ENCODE data around the gene LEMD1.

The LEMD1 gene

DNA sequence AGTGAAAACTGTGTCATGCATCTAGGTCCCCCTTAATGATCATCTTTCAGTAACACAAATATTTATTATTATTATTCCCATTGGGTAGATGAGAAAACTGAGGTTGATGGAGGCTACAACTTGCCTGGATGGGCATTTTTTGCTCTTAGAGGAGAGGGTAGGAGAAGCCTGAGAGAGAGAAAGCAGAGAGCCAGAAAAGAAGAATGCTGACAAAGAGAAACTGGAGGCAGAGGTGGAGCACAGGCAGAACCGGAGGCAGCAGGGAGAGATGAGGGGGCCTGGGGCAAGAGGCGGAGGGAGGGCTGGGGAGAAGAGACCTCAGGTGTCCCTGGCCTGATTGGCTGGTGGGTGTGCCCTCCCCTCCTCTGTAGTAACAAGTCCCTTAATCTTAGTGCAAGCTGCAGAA, 29.9 kb upstream of the LEMD1 start:
- no peak for DNase-seq (ENCODE audit: low read depth in 1 of 2, low spot score in 1 of 2)
- in situ Hi-C loops (cut with HindIII; ENCODE audit: low pct_unique_long_range_greater_than_20kb, low sequenced_read_pairs), result no loop called here
- no peak for TF ChIP-seq JUND (IDR thresholded peaks at IDR 0.05; ENCODE audit: low read depth)

DNA sequence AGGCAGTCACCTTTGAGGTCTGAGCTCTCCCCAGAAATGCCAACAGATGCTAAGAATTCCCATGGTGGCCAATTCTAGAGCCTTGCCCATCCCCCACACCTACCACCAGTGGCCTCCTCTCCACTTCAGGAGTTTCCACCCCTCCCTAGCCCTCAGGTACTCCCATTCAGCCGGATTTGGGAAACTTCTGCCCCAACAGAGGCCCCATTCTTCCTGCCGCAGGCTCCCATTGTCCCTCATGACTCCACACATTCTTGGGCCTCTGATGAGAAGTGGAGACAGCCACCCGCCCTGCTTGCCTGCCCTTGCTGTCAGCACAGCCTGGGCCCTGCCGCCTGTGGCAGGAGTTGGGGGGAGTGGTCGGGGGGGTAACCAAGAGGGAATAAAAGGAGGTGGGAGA, 29.3 kb upstream of the LEMD1 start:
- DNase-seq (ENCODE audit: low read depth in 1 of 2, low spot score in 1 of 2), result no peak
- TF ChIP-seq JUND (IDR thresholded peaks at IDR 0.05; ENCODE audit: low read depth), result no peak
- in situ Hi-C loops (cut with HindIII; ENCODE audit: low pct_unique_long_range_greater_than_20kb, low sequenced_read_pairs), result no loop called here

DNA sequence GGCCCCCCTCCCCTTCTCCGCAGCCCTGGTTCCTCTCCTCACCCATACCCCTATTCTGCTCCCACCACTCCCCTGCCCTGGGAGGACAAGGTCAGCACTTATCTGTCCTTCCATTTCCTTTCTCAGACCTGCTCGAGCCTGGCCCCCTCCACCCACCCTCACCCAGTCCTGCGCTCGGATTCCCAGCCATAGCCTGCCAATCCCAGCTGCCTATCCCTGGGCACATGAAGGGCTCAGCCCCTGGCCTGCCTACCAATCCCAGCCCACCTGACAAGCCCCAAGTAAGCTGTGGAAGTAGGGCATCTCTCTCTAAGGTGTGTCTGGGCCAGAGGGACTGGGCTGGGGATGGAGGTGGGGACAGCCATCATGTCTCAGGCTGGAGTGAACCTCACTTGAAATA, 28.6 kb upstream of the LEMD1 start:
- in situ Hi-C loops (cut with HindIII; ENCODE audit: low pct_unique_long_range_greater_than_20kb, low sequenced_read_pairs), result no loop called here
- no peak for DNase-seq (ENCODE audit: low read depth in 1 of 2, low spot score in 1 of 2)
- TF ChIP-seq JUND (IDR thresholded peaks at IDR 0.05; ENCODE audit: low read depth), result no peak

DNA sequence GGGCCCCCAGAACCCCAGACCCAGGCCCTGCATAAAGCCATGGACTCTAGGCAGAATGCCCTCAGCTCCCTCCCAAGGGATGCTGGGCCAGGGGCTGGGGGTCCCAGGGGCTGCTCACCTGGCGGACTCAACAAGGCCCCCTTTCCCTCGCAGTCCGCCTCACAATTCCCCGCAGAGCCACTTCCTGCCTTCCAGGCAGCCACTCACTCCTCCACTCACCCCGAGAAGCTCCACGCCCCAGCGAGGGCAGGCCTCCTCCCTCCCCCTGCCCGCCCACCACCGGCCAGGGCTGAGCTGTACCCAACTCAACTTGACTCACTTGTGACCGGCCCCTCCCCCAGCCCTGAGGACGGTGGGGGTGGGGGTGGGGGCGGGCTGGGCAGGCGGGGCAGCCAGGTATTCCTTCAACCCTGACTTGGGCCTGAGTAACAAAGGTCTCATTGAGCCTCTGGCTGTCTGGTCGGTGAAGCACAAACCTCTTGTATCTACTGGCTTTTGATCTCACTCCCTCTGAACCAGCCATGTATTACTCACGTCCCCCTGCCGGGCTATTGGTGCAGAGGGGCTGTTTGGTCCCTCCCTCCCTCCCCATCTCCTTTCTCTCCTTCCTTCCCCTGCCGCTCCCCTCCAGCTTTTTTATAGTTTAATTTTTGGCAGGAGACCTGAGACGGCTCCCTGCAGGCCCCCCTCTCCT, 28.0 kb upstream of the LEMD1 start:
- no peak for DNase-seq (ENCODE audit: low read depth in 1 of 2, low spot score in 1 of 2)

DNA sequence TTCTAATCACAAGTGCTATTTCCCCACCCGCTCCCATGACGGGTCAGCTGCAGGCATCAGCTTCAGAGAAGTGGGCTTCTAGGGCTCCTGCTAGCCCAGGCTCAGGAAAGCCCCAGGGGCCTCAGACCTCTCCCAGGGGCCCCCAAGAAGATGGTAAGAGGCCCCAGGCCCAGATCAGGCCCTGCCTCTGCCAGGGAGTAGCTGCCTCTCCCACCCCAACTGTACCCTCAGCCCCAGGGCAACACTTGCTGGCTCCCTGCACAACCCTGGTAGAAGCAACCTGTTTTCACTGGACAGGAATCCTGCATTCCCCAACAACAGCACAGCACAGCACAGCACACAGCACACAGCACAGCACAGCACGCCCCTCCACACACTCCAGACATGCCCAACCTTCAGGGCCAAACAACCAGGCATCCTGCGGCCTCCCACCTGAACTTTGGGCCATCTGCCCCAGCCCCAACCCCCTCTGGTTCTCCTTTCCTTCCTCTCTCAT, 27.4 kb upstream of the LEMD1 start:
- in situ Hi-C loops (cut with HindIII; ENCODE audit: low pct_unique_long_range_greater_than_20kb, low sequenced_read_pairs), result no loop called here
- no peak for TF ChIP-seq JUND (IDR thresholded peaks at IDR 0.05; ENCODE audit: low read depth)
- DNase-seq (ENCODE audit: low read depth in 1 of 2, low spot score in 1 of 2), result no peak

More for the DNA sequence above, 28.0 kb upstream of the LEMD1 start:
- in situ Hi-C loops (cut with HindIII; ENCODE audit: low pct_unique_long_range_greater_than_20kb, low sequenced_read_pairs), result no loop called here
- no peak for TF ChIP-seq JUND (IDR thresholded peaks at IDR 0.05; ENCODE audit: low read depth)

DNA sequence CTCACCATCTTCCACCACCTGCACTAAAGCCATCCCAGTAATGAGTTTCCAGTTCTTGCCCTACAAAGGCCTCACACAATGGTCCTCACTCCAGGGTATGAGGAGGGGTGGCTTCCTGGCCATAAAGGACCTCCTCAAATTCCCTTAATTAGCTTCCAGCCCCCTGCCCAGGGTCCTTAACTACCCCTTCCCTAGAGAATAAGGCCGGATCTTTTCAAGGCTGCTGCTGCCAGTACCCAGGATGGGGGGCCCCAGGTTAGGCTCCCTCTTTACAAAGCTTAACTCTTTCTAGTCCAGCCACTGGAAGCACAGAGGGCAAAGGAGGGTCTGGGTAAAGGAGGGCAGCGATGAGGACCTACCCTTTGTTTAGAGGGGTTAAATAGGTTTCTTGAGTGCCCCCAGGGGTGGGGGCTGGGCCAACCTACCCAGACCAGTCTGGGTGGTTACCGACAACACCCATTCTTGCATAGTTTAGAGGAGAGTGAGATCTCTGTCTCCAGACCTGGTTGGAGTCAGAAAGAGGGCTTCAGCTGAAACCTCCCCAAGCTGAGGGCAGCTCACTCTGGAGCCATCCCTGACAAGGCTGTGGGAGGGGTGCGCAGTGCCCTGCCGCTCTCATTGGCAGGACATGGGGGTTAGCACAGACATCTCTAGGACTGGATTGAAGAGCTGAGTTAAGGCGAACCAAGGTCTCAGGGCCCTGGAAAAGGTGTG, 26.8 kb upstream of the LEMD1 start:
- TF ChIP-seq JUND (IDR thresholded peaks at IDR 0.05; ENCODE audit: low read depth), result no peak
- in situ Hi-C loops (cut with HindIII; ENCODE audit: low pct_unique_long_range_greater_than_20kb, low sequenced_read_pairs), result no loop called here
- peak in 1 of 2 experiments; percentile 24 for DNase-seq (ENCODE audit: low read depth in 1 of 2, low spot score in 1 of 2)

DNA sequence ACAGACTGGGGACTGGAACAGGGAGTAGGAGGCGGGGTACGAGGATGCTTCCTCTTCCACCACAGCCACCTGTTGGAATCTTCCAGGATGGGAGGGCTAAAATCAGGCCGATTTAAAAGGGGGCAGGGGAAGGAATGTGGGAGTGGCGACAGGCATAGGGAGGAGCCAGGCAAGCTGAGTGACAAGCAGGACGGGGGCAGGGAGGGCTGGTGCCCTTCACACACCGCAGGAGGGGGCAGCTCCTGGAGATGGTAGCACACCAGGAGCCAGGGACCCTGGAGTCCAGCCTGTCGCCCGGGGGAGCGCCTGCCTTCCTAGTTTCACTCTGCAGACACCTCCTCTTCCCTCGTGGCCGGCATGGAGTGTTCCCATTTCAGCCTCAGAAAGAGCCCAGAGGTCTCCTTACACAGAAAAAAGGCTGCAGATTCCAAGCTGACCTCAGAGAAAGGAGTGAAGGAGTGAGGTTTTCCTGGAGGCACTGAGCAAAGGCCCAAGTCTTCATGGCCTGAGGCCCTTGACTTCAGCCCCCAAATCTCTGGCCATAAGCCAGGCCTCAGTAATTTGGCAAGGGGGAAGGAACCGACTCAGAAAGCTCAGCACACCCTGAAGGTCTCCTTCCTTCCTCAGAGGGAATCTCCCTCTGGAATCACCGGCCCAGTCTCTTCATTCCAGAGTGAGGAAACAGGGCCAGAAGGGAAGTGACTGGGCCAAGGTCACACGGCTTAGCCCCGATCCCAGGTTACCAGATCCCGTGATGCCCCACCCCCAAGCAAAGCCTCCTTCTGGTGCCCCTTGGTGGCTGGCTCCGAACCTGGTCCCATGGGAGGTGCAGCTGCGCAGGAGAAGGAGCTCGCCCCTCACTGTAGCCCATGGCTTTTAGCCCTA, 25.8 kb upstream of the LEMD1 start:
- in situ Hi-C loops (cut with HindIII; ENCODE audit: low pct_unique_long_range_greater_than_20kb, low sequenced_read_pairs), result no loop called here
- peak in 1 of 2 experiments; percentile 24 for DNase-seq (ENCODE audit: low read depth in 1 of 2, low spot score in 1 of 2)
- no peak for TF ChIP-seq JUND (IDR thresholded peaks at IDR 0.05; ENCODE audit: low read depth)

DNA sequence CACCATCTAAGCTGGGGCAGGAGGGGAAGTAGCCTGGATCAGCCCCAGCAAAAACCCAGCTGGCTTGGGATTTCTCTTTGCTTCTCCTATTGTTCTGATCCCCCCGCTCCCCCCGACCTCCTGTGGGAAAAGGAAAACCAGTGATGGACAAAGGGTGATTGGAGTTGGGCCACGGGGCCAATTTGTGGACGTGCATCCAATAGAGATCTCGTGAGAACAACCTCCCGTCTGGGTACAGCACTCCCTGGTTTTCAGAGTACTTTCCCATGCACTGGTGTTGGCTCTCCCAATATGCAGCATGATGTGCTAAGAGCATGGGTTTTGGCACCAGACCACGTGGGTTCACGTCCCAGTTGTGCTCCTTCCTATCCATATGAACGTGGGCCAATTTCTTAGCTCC, 25.0 kb upstream of the LEMD1 start:
- no peak for TF ChIP-seq JUND (IDR thresholded peaks at IDR 0.05; ENCODE audit: low read depth)
- DNase-seq (ENCODE audit: low read depth in 1 of 2, low spot score in 1 of 2), result no peak
- in situ Hi-C loops (cut with HindIII; ENCODE audit: low pct_unique_long_range_greater_than_20kb, low sequenced_read_pairs), result no loop called here

DNA sequence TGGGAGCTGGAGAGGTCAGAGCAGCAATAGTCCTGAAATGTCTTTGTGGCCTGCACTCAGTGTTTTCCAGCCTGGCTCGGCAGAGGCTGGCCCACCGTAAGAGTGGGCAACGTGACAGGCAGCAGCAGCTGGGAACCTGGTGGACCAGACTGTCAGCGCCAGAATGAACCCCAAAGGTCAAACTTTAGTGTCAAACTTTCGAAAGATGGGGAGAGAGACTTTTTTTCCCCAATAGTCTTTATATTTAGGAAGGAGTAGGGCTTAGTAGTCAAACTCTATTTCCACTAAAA, 23.7 kb upstream of the LEMD1 start:
- in situ Hi-C loops (cut with HindIII; ENCODE audit: low pct_unique_long_range_greater_than_20kb, low sequenced_read_pairs), result no loop called here
- TF ChIP-seq JUND (IDR thresholded peaks at IDR 0.05; ENCODE audit: low read depth), result no peak
- no peak for DNase-seq (ENCODE audit: low read depth in 1 of 2, low spot score in 1 of 2)

DNA sequence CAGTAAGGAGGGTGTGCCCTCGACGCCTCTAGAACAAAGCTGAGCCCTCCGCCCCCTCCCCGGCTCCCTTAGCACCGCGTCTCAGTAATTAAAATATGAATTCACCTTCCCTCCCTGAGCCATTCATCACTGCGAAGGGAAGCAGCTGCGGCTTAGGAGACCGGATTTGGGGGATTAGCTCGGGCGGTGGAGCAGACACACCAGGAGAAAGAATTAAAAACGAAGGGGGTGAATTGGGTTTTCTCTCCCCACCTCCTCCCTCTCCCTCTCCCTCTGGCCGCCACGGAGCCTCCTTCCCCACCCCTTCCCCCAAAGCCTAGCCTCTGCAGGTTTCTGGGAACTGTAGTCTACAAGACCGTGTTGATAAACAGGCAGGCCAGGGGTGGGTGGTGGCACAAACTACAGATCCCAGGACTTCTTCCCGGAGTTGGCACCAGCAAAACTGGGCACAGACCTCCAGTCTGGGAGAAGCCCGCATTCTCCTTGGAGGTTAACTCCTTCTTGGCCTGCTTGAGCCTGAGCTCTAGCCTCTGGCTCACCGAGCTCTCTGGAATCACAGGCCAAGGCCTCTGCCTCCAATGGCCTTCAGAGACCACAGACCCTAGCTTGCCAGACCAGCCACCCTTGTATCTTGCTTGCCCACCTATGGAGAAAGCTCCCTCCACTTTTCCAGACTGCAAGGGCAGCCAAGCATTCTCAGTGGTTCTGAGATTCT, 23.2 kb upstream of the LEMD1 start:
- TF ChIP-seq JUND (IDR thresholded peaks at IDR 0.05; ENCODE audit: low read depth), result no peak
- in situ Hi-C loops (cut with HindIII; ENCODE audit: low pct_unique_long_range_greater_than_20kb, low sequenced_read_pairs), result no loop called here
- DNase-seq (ENCODE audit: low read depth in 1 of 2, low spot score in 1 of 2), result no peak

DNA sequence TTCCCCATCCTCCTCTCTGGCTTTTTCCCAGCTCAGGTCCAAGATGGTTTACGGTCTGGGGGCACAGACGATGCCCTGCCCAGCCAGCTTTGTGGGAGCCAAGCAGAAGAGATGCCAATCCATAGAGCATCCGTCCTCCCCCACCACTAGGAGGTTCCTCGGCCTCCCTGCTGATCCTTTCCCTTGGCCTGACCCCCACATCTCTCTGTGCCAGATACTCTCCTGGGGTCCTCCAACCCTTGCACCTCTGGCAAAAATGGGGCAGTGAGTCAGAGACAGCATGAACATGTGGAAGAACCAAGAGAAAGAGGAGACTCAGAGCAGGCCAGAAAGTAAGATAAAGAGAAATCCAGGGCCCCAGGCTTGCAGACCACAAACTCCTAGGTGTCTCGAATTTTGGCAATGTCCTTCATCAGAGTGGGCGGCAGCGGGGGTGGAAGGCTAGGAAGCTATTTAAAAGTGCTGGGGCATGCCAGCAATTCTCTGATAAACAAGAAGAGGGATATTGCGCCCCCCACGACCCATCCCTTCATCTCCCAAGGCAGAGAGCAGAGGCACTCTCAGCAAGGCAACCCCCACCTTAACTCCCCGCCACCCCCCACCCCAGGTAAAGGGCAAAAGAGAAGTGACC, 22.6 kb upstream of the LEMD1 start:
- in situ Hi-C loops (cut with HindIII; ENCODE audit: low pct_unique_long_range_greater_than_20kb, low sequenced_read_pairs), result no loop called here
- TF ChIP-seq JUND (IDR thresholded peaks at IDR 0.05; ENCODE audit: low read depth), result no peak
- DNase-seq (ENCODE audit: low read depth in 1 of 2, low spot score in 1 of 2), result no peak
